SH-SY5Y (cell line): ENCODE data around the gene PTK6.

ENCODE experiments used
- GATA2 ChIP-seq: IDR thresholded peaks from 2 replicates; pipeline ENCODE4 v1.6.1; 2011; ENCODE audit warnings: mild to moderate bottlenecking, low read depth, low read length
- GATA3 ChIP-seq: IDR thresholded peaks from 2 replicates; pipeline ENCODE4 v1.6.1; 2011; ENCODE audit warnings: low read depth, mild to moderate bottlenecking, low read length, moderate library complexity

DNA sequence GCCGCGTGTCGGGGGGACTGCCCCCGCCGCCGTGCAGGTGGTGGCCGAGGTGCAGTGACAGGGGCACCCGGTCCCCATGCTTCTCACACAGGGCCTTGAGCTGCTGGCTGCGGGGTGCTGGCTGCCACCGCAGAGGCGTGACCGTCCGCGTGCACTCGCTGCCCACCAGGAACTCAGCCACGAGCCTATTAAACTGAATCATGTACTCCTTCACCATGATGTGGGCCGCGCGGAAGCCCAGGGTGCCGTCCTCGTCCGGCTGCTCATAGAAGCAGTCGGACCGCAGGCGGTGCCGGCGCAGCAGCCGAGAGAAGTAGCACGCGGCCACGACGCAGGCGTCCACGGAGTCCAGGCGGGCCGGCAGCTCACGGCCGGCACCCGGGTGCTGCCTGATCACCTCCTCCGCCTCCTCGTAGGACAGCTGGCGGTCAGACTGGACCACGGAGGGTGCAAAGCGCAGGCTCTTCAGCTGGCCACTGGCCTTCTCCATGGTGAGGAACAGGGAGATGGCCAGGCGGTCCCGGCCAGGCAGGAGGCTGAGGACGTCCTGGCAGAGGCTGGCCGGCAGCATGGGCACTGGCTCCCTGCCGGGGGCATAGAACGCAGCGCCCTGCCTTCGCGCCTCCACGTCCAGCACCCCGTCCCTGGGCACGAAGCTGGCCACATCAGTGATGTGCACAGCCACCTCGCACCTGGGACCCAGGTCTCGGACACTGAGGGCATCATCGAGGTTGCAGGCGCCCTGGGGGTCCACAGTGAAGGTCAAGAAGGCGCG is 27.0 kb upstream of the PTK6 start:
- TF ChIP-seq GATA3 (no peak), GATA2 (no peak)
